Choroid plexus epithelial cell (primary cell): ENCODE measurements around the gene CEP126.
"Not testable (repeated sequence)": the region's sequence is repeated elsewhere in the genome, so short reads cannot be mapped to it uniquely, and the experiment has no call there.

Source experiments
- DNase-seq: peaks from one replicate; pipeline ENCODE4 v3.0.0-alpha.2; 2010; ENCODE audit warnings: low read depth
- H3K4me3 ChIP-seq: 2 replicates; pipeline ENCODE4 v1.5.1; 2011; ENCODE audit warnings: low read depth, mild to moderate bottlenecking, control low read depth, low read length, moderate library complexity
- CTCF ChIP-seq: conservative IDR thresholded peaks from 2 replicates; pipeline ENCODE4 v1.5.1; 2011; ENCODE audit warnings: low read depth, mild to moderate bottlenecking, control low read depth, inconsistent platforms, low read length, moderate library complexity

The CEP126 gene

GRCh38 chr11:101955278-101955677 is 40.5 kb downstream of the CEP126 start:
- DNase-seq: no peak
- no peak for TF ChIP-seq CTCF
- no peak overlapping the region for H3K4me3 ChIP-seq

GRCh38 chr11:101955701-101956100 is 40.9 kb downstream of the CEP126 start:
- DNase-seq: no peak
- no peak for TF ChIP-seq CTCF
- no peak overlapping the region for H3K4me3 ChIP-seq

GRCh38 chr11:101960231-101960630 is 45.4 kb downstream of the CEP126 start:
- H3K4me3 ChIP-seq: no peak overlapping the region
- TF ChIP-seq CTCF: no peak
- DNase-seq: peak; percentile 1

- H3K4me3 ChIP-seq, DNase-seq: not testable (repeated sequence)
Observed at GRCh38 chr11:101964200-101964599, 49.4 kb downstream of the CEP126 start.

GRCh38 chr11:101974255-101974654 is 59.4 kb downstream of the CEP126 start:
- no peak overlapping the region for H3K4me3 ChIP-seq
- peak; percentile 42 for DNase-seq
- TF ChIP-seq CTCF: peak; percentile 47

GRCh38 chr11:101974771-101975170 is 60.0 kb downstream of the CEP126 start:
- H3K4me3 ChIP-seq: no peak overlapping the region
- TF ChIP-seq CTCF: no peak
- DNase-seq: no peak

GRCh38 chr11:101975734-101976133 is 60.9 kb downstream of the CEP126 start:
- no peak for TF ChIP-seq CTCF
- no peak for DNase-seq
- no peak overlapping the region for H3K4me3 ChIP-seq

- H3K4me3 ChIP-seq: no peak overlapping the region
- no peak for DNase-seq
- peak; percentile 8 for TF ChIP-seq CTCF
Observed at GRCh38 chr11:101987370-101987769, 72.6 kb downstream of the CEP126 start.
